SK-N-MC (cell line): Measurements from ENCODE around the gene SLC25A6.

Source experiments
- EZH2 ChIP-seq: fragments of 200-600 bp; sonication (generic); IDR thresholded peaks from one replicate; pipeline ENCODE4 v1.6.1; 2017; ENCODE audit warnings: antibody characterized with exemption
- POLR2AphosphoS5 ChIP-seq: IDR thresholded peaks from 2 replicates; pipeline ENCODE4 v1.6.1; 2012; ENCODE audit warnings: mild to moderate bottlenecking, low read depth, low read length, borderline replicate concordance

GRCh38 chrX:1354036-1355019, 37.6 kb downstream of the SLC25A6 start:
- no peak for TF ChIP-seq EZH2
- TF ChIP-seq POLR2AphosphoS5 = no peak
